HG03439 (cell line): ENCODE results near the gene RUNX1.

Experiments used
- ATAC-seq: cut with Tn5 transposase; IDR thresholded peaks from one replicate; pipeline ENCODE4 v1.9.1; 2021; ENCODE audit warnings: mild to moderate bottlenecking, moderate library complexity; ENCODE audit not compliant: unreplicated experiment

Gene RUNX1

DNA sequence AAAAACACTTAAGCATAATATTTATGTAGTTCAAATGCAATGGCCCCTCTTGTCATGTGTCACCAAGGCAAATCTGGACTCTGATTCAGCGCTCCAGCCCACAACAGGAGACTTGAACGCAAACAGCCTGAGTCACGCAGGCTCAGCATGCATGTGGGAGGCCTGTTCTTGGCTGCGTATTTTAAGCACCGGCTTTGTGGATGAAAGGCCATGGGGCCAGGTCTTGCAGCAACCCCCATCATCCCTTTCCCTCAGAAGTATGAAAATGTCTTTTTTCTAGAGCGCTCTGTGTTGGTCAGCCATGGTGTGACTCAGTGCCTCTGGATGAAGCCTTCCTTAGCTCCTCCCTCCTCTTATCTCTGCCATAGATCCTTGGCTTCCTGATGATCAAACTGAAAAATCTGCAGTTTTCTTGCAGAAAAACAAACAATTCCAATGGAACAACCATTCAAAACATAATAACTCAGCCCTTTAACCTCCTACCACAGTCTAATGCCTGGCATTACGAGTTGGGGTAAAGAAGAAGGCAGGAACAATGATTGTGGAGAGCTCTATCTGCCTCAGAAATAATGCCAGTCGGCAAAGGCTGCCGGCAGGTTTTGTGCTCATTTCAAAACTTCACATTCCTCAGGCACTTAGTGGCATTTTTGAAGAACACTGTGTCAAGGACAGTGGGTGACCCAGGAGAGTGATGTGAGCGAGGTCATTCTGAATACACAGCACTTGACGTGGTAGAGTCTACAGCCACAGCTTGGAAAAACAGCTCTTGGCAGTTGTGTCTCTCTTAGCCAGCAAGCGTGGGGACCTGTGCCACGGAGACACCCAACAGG, 212.8 kb downstream of the RUNX1 start:
- no peak for ATAC-seq

DNA sequence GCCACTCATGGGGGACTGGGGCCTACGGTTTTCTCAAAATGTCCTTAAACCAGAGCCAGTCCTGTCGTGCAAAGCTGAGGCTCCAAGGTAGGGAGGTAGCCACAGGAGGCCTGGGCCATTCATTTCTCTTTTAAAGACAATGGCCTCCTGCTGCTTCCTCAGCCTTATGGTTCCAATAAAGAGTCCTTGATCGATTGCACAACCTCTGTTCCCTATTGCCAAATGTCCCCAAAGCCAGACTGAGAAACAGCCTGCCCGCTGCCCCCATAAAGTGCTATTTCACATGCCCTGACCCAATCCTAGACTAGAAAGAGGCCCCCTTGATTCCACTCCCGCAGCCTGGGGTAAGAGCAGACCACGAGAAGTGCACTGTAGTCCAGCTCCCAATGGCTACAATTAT, 213.6 kb downstream of the RUNX1 start:
- ATAC-seq, result no peak

DNA sequence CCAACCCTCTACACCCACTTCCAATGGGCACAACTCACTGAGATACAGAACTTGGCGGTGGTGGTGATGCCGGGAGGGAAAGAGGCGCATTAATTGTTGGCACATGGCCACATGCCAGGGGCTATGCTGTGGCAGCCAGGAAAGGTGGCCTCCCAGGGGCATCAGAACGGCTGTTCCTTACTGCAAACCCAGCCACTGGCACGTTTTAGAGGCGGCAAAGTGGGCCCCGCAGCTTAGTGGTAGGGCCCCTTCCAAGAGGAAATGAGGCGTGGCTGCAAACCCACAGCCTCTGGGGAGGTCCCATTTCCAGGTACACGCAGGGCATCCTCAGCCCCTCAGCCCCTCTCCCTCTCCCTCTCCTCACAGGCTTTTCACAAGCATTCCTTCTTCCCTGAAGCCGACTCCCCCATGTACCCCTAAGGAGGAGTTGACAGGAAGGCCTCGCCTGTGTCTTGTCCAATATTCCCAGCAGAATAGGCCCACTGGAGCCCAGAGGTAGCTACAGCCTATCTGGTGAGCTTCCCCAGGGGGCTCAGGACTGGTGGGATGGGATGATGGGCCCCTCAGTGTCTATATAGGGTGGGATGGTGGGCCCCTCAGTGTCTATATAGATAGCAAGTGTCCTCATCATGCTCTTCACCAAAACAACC, 214.1 kb downstream of the RUNX1 start:
- ATAC-seq, result no peak

DNA sequence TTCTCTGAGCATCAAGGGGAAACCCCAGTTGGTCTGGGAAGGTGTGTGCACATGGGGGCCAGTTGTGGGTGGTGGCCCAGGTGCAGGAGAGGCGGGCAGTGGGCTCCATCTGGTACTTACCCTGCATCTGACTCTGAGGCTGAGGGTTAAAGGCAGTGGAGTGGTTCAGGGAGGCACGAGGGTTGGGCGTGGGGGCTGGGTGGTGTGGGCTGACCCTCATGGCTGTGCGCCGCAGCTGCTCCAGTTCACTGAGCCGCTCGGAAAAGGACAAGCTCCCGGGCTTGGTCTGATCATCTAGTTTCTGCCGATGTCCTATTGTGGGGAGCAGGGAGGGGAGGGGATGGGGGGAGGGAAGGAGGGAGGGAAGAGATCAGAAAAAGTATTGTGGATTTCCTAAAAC, 214.8 kb downstream of the RUNX1 start:
- no peak for ATAC-seq

DNA sequence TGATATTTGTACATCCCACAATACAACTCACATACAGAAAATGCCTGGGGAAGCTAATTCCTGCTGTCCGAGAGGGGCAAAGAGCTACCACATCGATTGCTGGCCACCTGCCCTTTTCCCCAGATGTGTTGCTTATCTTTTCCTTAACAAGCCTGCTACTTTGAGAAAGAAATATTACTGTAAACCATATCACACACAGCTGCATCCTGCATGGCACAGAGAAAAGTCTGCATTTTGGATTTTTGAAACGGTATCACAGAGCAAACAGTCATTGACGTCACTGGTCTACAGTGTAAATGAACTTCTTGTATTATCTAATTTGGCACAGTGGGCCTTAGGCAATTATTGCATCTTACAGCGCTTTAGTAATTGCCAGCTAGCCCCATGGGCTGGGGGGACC, 215.6 kb downstream of the RUNX1 start:
- no peak for ATAC-seq

DNA sequence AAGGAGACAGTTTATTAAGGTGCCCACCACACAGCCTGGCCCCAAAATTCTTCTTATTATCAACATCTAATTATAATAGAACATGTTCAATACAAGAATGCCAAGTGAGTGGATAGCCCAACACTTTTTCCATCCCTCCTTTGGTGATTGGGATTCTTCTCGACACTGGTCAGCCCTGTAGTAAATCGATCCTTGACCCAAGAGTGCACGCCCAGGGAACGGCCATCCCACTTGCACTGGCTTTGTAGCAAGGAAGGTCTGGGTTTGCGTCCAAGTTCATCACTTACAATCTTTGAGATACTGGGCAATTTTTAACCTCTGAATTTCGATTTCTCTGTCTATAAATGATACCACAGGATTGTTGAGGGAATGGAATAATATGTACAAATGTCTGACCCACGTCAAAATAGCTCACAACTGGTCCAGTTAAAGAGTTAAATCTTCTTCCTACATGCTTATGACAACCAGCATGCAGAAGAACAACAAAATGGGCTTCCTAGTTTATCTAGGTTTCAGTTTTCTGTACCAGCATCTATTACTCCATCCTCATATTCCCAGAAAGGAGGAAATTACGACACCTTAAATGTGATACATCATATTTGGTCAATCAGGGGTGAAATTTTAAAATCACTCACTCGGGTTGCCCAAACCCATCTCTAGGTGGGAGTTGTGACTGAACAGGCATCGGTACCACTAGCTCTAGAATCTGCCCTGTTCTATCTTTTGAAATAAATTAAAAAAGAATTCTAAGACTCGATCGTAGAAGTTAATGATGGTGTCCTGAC, 218.5 kb downstream of the RUNX1 start:
- ATAC-seq, result no peak

DNA sequence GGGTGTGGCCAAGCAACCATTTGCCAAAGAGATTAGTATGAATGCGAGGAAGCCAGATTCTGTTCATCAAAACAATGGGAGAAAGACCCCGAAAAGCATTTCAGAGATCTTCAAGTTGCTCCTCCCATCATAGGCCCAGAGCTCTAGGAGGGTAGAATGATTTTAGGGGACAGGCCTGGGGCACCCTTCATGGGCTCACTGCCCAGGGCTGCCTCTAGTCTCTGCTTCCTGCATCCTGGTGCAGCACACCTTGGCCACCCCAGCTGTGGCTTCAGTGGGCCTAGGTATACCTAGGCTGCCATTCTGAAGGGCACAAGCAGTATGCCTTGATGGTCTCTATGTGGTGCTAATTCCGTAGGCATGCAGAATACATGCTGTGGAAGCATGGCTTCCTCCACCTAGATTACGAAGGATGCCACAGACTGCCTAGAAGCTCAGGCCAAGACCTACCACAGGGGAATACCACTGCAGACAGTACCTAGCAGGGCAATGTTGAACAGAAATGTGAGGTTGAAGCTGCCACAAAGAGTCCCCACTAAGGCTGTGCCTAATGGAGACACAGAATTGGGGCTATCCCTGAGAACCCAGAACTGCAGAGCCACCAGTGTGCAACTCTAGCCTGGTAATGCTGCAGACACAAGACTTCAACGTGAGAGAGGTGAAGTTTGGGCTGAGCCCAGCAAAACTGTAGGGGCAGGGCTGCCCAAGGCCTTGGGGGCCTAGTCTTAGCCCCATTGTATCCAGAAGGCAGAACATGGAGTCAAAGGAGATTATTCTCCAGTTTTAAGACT, 221.5 kb downstream of the RUNX1 start:
- ATAC-seq, result no peak

DNA sequence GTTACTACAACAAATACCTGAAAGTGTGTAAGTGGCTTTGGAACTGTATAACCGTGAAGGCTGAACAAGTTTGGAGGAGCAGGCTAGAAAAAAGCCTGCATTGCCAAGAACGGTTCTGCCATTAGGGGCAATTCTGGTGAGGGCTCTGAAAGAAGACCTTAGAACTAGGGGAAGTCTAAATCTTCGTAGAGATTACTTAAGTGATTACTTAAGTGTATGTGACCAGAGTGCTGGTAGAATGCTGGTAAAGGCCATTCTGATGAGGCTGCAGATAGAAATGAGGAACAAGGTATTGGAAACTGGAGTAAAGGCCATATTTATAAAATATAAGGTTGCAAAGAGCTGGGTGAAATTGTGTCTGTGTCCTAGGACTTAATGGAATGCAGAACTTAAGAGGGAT, 222.3 kb downstream of the RUNX1 start:
- no peak for ATAC-seq

DNA sequence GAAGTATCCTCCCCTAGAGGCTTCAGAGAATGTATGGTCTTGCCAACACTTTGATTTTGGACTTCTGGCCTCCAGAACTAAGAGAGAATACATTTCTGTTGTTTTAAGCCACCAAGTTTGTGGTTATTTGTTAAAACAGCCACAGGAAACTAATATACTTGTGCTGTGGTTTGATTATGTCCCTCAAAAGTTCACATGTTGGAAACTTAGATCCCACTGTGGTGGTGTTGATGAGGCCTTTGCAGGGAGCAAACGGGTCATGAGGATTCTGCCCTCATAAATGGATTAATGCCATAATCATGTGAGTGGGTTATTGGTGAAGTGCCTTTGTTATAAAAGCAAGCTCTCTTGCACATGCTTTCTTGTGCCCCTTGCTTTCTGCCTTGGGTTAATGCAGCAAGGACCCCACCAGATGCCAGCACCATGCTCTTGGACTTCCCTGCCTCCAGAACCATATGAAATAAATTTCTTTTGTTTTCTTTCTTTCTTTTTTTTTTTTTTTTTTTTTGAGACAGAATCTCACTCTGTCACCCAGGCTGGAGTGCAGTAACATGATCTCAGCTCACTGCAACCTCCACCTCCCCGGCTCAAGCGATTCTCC, 223.1 kb downstream of the RUNX1 start:
- no peak for ATAC-seq

DNA sequence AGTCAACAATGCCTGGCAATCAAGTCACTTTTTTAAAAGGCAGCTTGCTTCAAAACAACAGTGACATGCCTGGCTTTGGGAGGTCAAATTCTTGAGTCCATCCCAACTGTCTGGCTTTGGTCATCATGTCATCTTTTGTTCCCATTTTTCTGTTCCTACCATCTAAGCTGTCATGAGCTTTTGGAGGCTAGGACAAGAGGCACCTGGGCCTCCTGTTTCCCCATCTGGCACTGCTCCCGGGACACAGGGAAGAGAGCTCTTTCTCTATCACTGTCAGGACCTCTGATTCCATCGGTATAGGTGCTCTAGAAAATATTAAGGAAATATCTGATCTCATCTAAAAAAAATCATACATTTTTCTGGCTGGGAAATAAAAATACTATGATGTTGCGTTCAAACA, 224.0 kb downstream of the RUNX1 start:
- ATAC-seq, result no peak

DNA sequence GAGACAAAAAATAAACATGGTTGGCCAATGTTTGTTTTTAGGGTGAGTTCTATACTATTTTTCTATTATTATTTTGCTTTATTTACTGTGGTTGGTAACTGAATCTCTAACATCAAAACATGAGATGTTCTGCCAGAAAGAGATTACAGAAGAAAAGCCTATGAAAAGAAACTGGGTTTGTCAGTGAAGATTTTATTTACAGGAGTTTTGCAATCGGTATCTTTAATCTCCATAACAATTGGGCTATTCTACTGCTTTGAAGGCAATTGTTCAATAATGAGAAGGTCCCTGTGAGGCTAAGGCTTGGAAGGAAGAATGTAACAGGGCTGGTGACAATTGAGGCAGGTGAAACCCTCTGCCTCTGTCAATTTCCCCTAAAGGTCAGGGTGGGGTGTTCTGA, 224.8 kb downstream of the RUNX1 start:
- no peak for ATAC-seq

DNA sequence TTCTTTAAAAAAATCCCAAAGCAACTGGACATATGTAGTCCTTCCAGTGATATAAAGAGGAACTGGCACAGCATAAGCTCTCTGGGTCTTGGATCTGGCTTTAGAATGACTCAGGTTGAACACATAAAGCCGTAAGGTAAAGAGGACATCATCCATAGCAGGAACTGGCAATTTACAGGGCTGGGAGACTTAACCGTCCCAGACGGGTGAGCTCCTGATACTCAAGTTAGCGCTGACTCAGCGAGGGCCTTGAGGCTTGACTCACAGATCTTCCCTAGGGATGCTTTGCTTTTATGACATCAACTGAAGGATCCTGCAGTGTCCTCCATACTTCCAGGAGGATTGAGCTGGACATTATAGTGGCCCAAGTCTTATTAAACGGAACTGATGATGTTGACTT, 226.2 kb downstream of the RUNX1 start:
- ATAC-seq, result no peak

DNA sequence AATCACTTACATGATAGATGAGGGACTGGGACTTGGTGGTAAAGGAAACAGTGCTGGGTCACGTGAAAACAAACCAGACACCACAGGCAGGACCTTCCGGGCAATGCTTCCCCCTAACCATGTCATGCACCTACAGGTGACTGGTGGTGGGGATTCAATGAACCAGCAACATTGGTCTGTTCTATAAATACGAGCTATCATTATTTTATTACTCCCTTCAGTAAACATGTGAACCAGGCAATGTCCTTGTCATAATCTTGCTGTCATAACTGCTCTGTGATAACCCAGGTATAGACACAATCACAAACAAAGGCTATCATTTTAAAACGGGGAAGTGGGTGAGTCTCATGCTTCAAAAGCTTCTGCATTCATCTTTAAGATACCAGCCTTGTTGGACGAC, 226.9 kb downstream of the RUNX1 start:
- no peak for ATAC-seq

DNA sequence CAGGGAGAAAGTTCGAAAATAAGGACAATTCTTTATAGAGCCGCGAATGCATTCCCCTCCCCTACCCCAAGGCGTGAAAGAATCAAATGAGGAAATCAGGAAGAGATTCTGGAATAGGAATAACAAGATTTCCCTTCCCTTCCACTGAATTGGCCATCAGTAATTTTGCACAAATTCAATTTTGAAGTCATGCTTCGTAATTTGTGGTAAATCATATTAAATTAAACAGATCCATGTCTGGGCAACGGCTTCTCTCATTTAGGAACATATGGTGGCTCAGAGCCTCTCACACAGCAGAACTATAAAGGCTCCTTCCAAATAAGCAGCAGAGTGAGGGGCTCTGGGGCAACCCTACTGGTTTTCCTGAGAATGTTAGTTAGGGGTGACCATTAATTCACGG, 227.4 kb downstream of the RUNX1 start:
- no peak for ATAC-seq

DNA sequence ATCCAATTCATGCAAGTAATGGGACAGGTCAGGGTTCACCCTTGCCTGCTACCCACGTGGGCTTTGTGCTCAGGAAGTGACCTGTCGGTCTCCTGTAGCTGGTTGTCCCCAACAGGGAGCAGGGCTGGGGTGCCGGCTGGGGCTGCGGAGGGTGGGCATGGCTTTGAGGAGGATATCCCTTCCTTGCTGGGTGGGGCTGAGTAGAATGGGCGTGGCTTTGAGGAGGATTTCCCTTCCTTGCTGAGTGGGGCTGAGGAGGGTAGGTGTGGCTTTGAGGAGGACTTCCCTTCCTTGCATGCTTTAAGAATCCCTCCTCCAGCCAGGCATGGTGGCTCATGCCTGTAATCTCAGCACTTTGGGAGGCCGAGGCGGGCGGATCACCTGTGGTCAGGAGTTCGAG, 229.1 kb downstream of the RUNX1 start:
- no peak for ATAC-seq

DNA sequence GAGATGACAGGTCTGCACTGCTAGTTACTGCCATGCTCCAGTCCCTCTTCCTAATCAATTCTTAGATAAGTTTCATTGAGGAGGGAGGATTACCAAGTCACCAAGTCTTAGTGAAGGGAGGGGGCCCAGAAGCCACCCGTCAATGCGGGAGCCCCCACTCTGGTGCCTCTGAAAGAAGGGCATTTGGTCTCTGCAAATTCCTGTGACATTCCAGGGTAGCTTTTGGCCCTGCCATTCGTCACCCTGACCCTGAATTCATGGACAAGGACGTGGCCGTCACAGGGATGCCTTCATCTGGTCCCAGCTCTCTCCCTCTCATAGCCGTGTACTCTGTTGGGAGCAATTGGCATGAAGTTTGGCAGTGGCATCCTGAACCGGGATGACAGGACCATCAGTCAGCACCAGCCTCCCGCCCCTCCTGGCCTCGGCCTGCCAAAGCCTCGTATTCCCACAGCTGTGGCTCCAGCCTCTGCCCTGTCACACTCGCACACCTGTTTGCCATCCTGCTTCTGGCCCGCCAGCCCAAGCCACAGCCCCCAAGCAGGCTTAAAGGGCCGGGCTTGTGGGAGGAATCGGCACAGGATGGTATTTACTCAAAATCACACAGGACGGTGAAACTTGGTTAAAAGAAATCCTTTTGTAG, 229.6 kb downstream of the RUNX1 start:
- no peak for ATAC-seq

DNA sequence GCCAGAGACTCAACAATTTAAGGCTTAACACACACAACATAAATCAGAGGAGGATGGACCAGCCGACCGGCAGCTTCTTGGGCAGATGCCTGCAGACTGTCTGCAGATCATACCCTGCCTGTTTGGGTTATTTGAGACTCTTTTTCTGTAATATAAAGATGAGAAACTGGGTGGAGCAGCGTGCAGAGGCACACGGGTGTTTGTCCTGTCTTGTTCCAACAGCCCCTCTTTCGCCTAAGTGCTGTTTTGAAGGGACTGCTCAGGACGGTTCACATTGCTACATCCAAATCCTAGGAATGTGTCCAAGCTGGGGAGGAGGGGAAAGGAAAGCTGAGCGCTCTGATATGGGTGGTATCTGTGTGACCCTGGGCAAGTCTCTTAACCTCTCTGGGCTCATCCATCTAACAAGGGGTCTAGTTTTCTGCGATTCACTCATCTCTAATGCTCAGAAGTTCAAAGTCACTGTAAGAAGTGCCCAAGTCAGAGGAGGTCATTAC, 230.4 kb downstream of the RUNX1 start:
- ATAC-seq, result no peak

DNA sequence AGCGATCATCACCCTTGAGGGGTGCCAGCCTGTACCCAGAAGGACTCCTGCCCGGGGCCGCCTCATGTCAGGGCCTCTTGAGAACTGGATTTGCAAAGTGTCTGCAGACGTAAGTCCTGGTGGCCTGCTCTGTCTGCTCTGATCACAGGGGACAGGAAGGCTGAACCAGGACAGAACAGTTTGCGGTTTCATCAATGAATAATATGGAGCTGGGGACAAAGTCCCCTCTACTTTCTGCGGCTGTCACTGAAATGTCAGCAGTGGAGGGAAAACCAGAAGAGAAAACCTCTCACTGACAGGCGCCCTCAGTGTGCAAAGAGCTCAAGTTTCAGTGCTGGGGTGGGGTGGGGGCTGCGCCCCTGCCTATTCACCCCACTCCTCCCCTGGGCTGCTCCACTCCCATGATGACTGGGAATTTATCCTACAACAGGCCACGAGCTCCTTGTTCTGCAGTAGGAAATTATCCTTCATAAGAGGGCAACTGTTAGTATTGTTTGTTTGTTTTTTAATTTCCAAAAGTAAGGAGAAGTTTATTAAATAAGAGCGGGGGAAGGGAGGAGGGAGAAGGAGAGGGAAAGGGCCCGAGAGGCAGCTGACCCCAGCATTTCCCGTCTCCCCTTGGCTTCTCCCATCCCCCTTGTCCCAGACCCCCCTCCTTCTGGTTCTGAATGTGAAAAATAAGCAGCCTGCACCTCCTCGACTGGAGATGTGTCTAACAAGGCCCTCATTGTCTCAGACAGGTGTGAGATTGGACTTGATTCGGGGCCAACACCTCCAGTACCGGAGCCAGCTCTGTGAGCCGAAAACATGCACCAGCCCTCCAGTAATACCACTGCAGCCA, 231.1 kb downstream of the RUNX1 start:
- no peak for ATAC-seq
